IPS DF 19.7 (cell line): ENCODE data around the gene OR10X1.

ENCODE experiments used
- DNase-seq: peaks from one replicate; pipeline ENCODE4 v3.0.0-alpha.2; 2013; ENCODE audit warnings: low read depth, low spot score

The OR10X1 gene

GRCh38 chr1:158579733-158580132, at the start of gene OR10X1:
Gene OR10X1 (minus strand): TSS chr1:158579899. CDS start chr1:158579899, 0 bp downstream.
- no peak for DNase-seq

GRCh38 chr1:158613764-158614163, 34.1 kb upstream of the OR10X1 start:
- DNase-seq: no peak

- no peak for DNase-seq
These were observed 32.2 kb upstream of the OR10X1 start for GRCh38 chr1:158611916-158612315.

- DNase-seq: no peak
These were observed 27.6 kb upstream of the OR10X1 start for GRCh38 chr1:158607296-158607695.

GRCh38 chr1:158604968-158605367, 25.3 kb upstream of the OR10X1 start, which contains the start of gene OR10Z1:
Gene OR10Z1 (plus strand): TSS chr1:158605268. CDS start chr1:158606439, 1,171 bp downstream.
- no peak for DNase-seq

GRCh38 chr1:158600735-158601134, 21.0 kb upstream of the OR10X1 start:
- no peak for DNase-seq

- DNase-seq: no peak
These were observed 7.2 kb upstream of the OR10X1 start for GRCh38 chr1:158586942-158587341.

GRCh38 chr1:158583962-158584361, 4.3 kb upstream of the OR10X1 start:
- DNase-seq: no peak

GRCh38 chr1:158577561-158577960, 2.1 kb downstream of the OR10X1 start:
- no peak for DNase-seq

GRCh38 chr1:158572226-158572625, 7.5 kb downstream of the OR10X1 start:
- no peak for DNase-seq

GRCh38 chr1:158570480-158570879, 9.2 kb downstream of the OR10X1 start, which contains the start of gene OR6P1:
Gene OR6P1 (minus strand): TSS chr1:158570580. CDS start chr1:158563604, 6,976 bp downstream.
- no peak for DNase-seq

- DNase-seq: no peak
These were observed 15.1 kb downstream of the OR10X1 start for GRCh38 chr1:158564608-158565007.

- DNase-seq: no peak
These were observed 15.8 kb downstream of the OR10X1 start for GRCh38 chr1:158563853-158564252.

GRCh38 chr1:158559696-158560095, 20.0 kb downstream of the OR10X1 start:
- DNase-seq: no peak

GRCh38 chr1:158554352-158554751, 25.3 kb downstream of the OR10X1 start, which contains the start of gene OR6Y1:
Gene OR6Y1 (minus strand): TSS chr1:158554405. CDS start chr1:158548105, 6,300 bp downstream.
- DNase-seq: no peak

- DNase-seq: no peak
These were observed 27.4 kb downstream of the OR10X1 start for GRCh38 chr1:158552296-158552695.

- DNase-seq: no peak
These were observed 32.2 kb downstream of the OR10X1 start for GRCh38 chr1:158547533-158547932.

GRCh38 chr1:158537609-158538008, 42.1 kb downstream of the OR10X1 start:
- DNase-seq: no peak

GRCh38 chr1:158534496-158534895, 45.2 kb downstream of the OR10X1 start:
- DNase-seq: no peak
